Keratinocyte (primary cell): ENCODE data around the gene ADGRG6. TPM values are rescaled to one million over a fixed set of nuclear protein-coding genes. Genes with fewer than 3 reads are reported as not detected.
"Not testable (repeated sequence)": the region's sequence is repeated elsewhere in the genome, so short reads cannot be mapped to it uniquely, and the experiment has no call there.

Experiments used
- DNase-seq: peaks from one replicate; pipeline ENCODE4 v3.0.0-alpha.2; 2011; ENCODE audit warnings: low read depth, missing footprints, low spot score
- FAIRE-seq: peaks from 2 replicates; lab custom pipeline; 2011; peaks lifted over from hg19 to GRCh38; lab: Jason Lieb, UNC
- H2AFZ ChIP-seq: 2 replicates; pipeline ENCODE4 v1.6.0; 2012; ENCODE audit warnings: low read length, control low read depth, inconsistent platforms; ENCODE audit not compliant: control insufficient read depth
- H3K27ac ChIP-seq: 2 replicates; pipeline ENCODE4 v1.5.1; 2011; ENCODE audit warnings: low read length; ENCODE audit not compliant: control insufficient read depth, insufficient read depth
- H3K27me3 ChIP-seq: 3 replicates; pipeline ENCODE4 v1.6.0; 2011; ENCODE audit warnings: low read length; ENCODE audit not compliant: control insufficient read depth, insufficient read depth; ENCODE audit errors: extremely low read depth
- H3K36me3 ChIP-seq, 2 experiments: 2 replicates in 1 of 2; 3 replicates in 1 of 2; pipeline ENCODE4 v1.5.1; 2011; ENCODE audit warnings: low read length in 2 of 2, mild to moderate bottlenecking in 1 of 2; ENCODE audit not compliant: control insufficient read depth in 2 of 2, insufficient read depth in 2 of 2; ENCODE audit errors: extremely low read depth in 1 of 2
- H3K4me1 ChIP-seq: 3 replicates; pipeline ENCODE4 v1.5.1; 2011; ENCODE audit warnings: low read length; ENCODE audit not compliant: control insufficient read depth, insufficient read depth; ENCODE audit errors: extremely low read depth
- H3K4me2 ChIP-seq: 3 replicates; pipeline ENCODE4 v1.6.0; 2011; ENCODE audit warnings: low read depth, low read length; ENCODE audit not compliant: control insufficient read depth, insufficient read depth; ENCODE audit errors: extremely low read depth
- H3K4me3 ChIP-seq, 3 experiments: fragments of 200-600 bp in 1 of 3; sonication (generic) in 1 of 3; 2 replicates in 2 of 3; 3 replicates in 1 of 3; pipeline ENCODE4 v1.5.1; 2011 to 2016; ENCODE audit warnings: low read length in 3 of 3, mild to moderate bottlenecking in 3 of 3, control low read depth in 2 of 3, inconsistent platforms in 1 of 3, low read depth in 1 of 3, mixed read lengths in 1 of 3, mixed run types in 1 of 3, moderate library complexity in 1 of 3; ENCODE audit not compliant: control insufficient read depth in 2 of 3, insufficient read depth in 2 of 3; ENCODE audit errors: extremely low read depth in 1 of 3
- H3K79me2 ChIP-seq: 2 replicates; pipeline ENCODE4 v1.6.0; 2012; ENCODE audit warnings: low read length; ENCODE audit not compliant: control insufficient read depth, insufficient read depth
- H3K9ac ChIP-seq: 3 replicates; pipeline ENCODE4 v1.6.0; 2011; ENCODE audit warnings: low read length; ENCODE audit not compliant: control insufficient read depth, insufficient read depth; ENCODE audit errors: extremely low read depth
- H3K9me1 ChIP-seq: 3 replicates; pipeline ENCODE4 v1.6.0; 2011; ENCODE audit warnings: low read length; ENCODE audit not compliant: control insufficient read depth, insufficient read depth; ENCODE audit errors: extremely low read depth
- H3K9me3 ChIP-seq: 2 replicates; pipeline ENCODE4 v1.5.1; 2012; ENCODE audit warnings: low read depth, low read length; ENCODE audit not compliant: control insufficient read depth
- H4K20me1 ChIP-seq: 3 replicates; pipeline ENCODE4 v1.6.0; 2011; ENCODE audit warnings: low read length; ENCODE audit not compliant: control insufficient read depth, insufficient read depth; ENCODE audit errors: extremely low read depth
- EZH2 ChIP-seq: IDR thresholded peaks from one replicate; pipeline ENCODE4 v1.6.1; 2012; ENCODE audit warnings: inconsistent platforms, mild to moderate bottlenecking, low read length, moderate library complexity
- dilution Hi-C: fragments of 300-500 bp; cut with MboI; formaldehyde crosslinking; loops from one replicate; pipeline ENCODE4 v1.7.0; 2020; ENCODE audit warnings: low sequenced_read_pairs; ENCODE audit not compliant: extremely low pct_ligation_motif_present
- polyA plus RNA-seq, 5 experiments: library from polyadenylated mRNA; depleted of rRNA in 3 of 5; stranded (reverse) in 3 of 5; stranded (forward) in 1 of 5; unstranded in 1 of 5; fragments of >200 nt; gene quantifications; 1 replicate in 1 of 5; 2 replicates in 3 of 5; 3 replicates in 1 of 5; pipeline versions ENCODE4 v1.2.1 to v1.2.3, GENCODE V29; 2011 to 2012; ENCODE audit warnings: missing spikeins in 2 of 5, low read depth in 1 of 5, low replicate concordance in 1 of 5
- TF ChIP-seq, protein P1 (sequence below), 3 experiments: IDR thresholded peaks in 1 of 3; conservative IDR thresholded peaks in 1 of 3; optimal IDR thresholded peaks in 1 of 3; 2 replicates in 2 of 3; 3 replicates in 1 of 3; pipeline versions ENCODE3 to v1.5.1; 2011; ENCODE audit warnings: low read length in 3 of 3, mild to moderate bottlenecking in 3 of 3, moderate library complexity in 2 of 3, control low read depth in 1 of 3, inconsistent platforms in 1 of 3; ENCODE audit not compliant: insufficient read depth in 2 of 3; ENCODE audit errors: extremely low read depth in 1 of 3

Gene ADGRG6
- polyA plus RNA-seq, 1 donor (not counting 4 experiments of a cell fraction or from before 2014, with no cell fraction given), result 20.1 TPM

- no peaks in the 10 kb centered on the region for H3K36me3 ChIP-seq
- no peak overlapping the region for H2AFZ ChIP-seq
- FAIRE-seq (no peak), DNase-seq (no peak)
- H3K9me1 ChIP-seq, result no peaks in the 10 kb centered on the region
- H3K4me1 ChIP-seq, result peaks cover 3% of the 10 kb centered on the region
- no peak overlapping the region for H3K27ac ChIP-seq
- no peaks in the 10 kb centered on the region for H3K9me3 ChIP-seq
- no peak overlapping the region for H3K4me3 ChIP-seq
- no peaks in the 10 kb centered on the region for H4K20me1 ChIP-seq
- TF ChIP-seq, protein P1, sequence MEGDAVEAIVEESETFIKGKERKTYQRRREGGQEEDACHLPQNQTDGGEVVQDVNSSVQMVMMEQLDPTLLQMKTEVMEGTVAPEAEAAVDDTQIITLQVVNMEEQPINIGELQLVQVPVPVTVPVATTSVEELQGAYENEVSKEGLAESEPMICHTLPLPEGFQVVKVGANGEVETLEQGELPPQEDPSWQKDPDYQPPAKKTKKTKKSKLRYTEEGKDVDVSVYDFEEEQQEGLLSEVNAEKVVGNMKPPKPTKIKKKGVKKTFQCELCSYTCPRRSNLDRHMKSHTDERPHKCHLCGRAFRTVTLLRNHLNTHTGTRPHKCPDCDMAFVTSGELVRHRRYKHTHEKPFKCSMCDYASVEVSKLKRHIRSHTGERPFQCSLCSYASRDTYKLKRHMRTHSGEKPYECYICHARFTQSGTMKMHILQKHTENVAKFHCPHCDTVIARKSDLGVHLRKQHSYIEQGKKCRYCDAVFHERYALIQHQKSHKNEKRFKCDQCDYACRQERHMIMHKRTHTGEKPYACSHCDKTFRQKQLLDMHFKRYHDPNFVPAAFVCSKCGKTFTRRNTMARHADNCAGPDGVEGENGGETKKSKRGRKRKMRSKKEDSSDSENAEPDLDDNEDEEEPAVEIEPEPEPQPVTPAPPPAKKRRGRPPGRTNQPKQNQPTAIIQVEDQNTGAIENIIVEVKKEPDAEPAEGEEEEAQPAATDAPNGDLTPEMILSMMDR (optimal IDR thresholded peaks at IDR 0.05 in 1 of 3, IDR thresholded peaks at IDR 0.05 in 1 of 3, conservative IDR thresholded peaks at IDR 0.05 in 1 of 3; ENCODE audit: extremely low read depth in 1 of 3, insufficient read depth in 2 of 3, low read length in 3 of 3), result no peak
- TF ChIP-seq EZH2, result no peak
- H3K79me2 ChIP-seq, result no peaks in the 10 kb centered on the region
- dilution Hi-C loops, result no loop called here
- no peak overlapping the region for H3K4me2 ChIP-seq
- H3K27me3 ChIP-seq, result no peaks in the 10 kb centered on the region
- H3K9ac ChIP-seq, result no peak overlapping the region
These were observed 42.1 kb downstream of the ADGRG6 start for GRCh38 chr6:142343938-142344337.

DNA sequence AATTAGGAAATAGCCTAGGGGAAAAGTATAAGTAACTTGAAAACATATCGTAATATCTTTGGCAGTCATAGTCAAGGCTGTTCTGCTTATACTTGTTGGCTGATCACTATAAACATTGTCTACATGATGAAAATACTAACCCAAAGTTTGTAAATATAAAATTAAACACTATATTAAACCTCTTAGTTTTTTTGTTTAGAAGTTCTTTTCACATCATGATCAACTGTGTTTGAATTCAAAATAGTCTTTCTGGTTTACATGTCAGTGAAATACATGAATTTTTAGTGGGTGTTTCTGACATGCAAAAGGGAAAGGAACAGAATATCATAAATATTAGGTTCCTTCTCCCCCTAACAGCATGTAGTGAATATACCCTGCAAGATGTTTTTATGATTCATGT lies 43.5 kb downstream of the ADGRG6 start:
- no peaks in the 10 kb centered on the region for H3K27me3 ChIP-seq
- peaks cover 3% of the 10 kb centered on the region for H3K4me1 ChIP-seq
- H3K9ac ChIP-seq, result no peak overlapping the region
- H4K20me1 ChIP-seq, result no peaks in the 10 kb centered on the region
- no peak for DNase-seq
- H3K4me3 ChIP-seq, result no peak overlapping the region
- H3K36me3 ChIP-seq, result no peaks in the 10 kb centered on the region
- H3K9me3 ChIP-seq, result no peaks in the 10 kb centered on the region
- H3K9me1 ChIP-seq, result no peaks in the 10 kb centered on the region
- no peak overlapping the region for H3K4me2 ChIP-seq
- H3K27ac ChIP-seq, result no peak overlapping the region
- TF ChIP-seq, protein P1 (optimal IDR thresholded peaks at IDR 0.05 in 1 of 3, IDR thresholded peaks at IDR 0.05 in 1 of 3, conservative IDR thresholded peaks at IDR 0.05 in 1 of 3; ENCODE audit: extremely low read depth in 1 of 3, insufficient read depth in 2 of 3, low read length in 3 of 3), result no peak
- no peak for TF ChIP-seq EZH2
- dilution Hi-C loops, result no loop called here
- H3K79me2 ChIP-seq, result no peaks in the 10 kb centered on the region
- FAIRE-seq, result no peak
- H2AFZ ChIP-seq, result peak overlapping the region; percentile 22

- H3K4me3 ChIP-seq, H3K9ac ChIP-seq, H3K36me3 ChIP-seq, H3K27me3 ChIP-seq, H2AFZ ChIP-seq, H3K9me3 ChIP-seq, FAIRE-seq, H3K4me2 ChIP-seq, H4K20me1 ChIP-seq, H3K79me2 ChIP-seq, DNase-seq, dilution Hi-C loops, H3K4me1 ChIP-seq, H3K9me1 ChIP-seq, H3K27ac ChIP-seq: not testable (repeated sequence)
These were observed 44.4 kb downstream of the ADGRG6 start for GRCh38 chr6:142346166-142346565.
